Type B pancreatic cell (in vitro differentiated cells): ENCODE data around the gene SLC22A6. TPM values are rescaled to one million over a fixed set of nuclear protein-coding genes. Genes with fewer than 3 reads are reported as not detected.

ENCODE experiments used
- DNase-seq: peaks from one replicate; pipeline ENCODE4 v3.0.0; 2021; ENCODE audit warnings: mixed read lengths; ENCODE audit not compliant: unreplicated experiment; ENCODE audit errors: extremely low spot score
- H3K27ac Mint-ChIP-seq: 2 replicates; pipeline ENCODE4 v1.8.0; 2021; ENCODE audit warnings: mild to moderate bottlenecking, mixed read lengths
- H3K27me3 Mint-ChIP-seq: 2 replicates; pipeline ENCODE4 v1.8.0; 2021; ENCODE audit warnings: mixed read lengths
- H3K36me3 Mint-ChIP-seq: 2 replicates; pipeline ENCODE4 v1.8.0; 2021; ENCODE audit warnings: mixed read lengths
- H3K4me1 Mint-ChIP-seq: one replicate; pipeline ENCODE4 v1.8.0; 2021; ENCODE audit warnings: mixed read lengths; ENCODE audit not compliant: unreplicated experiment
- H3K4me3 Mint-ChIP-seq: 2 replicates; pipeline ENCODE4 v1.8.0; 2021; ENCODE audit warnings: mild to moderate bottlenecking, mixed read lengths
- H3K9me3 Mint-ChIP-seq: 2 replicates; pipeline ENCODE4 v1.8.0; 2021; ENCODE audit warnings: mixed read lengths
- total RNA-seq: library from RNA; stranded (reverse); gene quantifications from 2 replicates; pipeline ENCODE4 v1.2.1, GENCODE V29; 2021; ENCODE audit warnings: low replicate concordance
- TF ChIP-seq, protein P1 (sequence below): fragments of 200-600 bp; sonication (generic); conservative IDR thresholded peaks from 2 replicates; pipeline ENCODE4 v1.5.0; 2021; ENCODE audit warnings: antibody characterized with exemption, mild to moderate bottlenecking

Gene SLC22A6
- total RNA-seq, 1 donor from 2014 or later, result 1.5 TPM

DNA sequence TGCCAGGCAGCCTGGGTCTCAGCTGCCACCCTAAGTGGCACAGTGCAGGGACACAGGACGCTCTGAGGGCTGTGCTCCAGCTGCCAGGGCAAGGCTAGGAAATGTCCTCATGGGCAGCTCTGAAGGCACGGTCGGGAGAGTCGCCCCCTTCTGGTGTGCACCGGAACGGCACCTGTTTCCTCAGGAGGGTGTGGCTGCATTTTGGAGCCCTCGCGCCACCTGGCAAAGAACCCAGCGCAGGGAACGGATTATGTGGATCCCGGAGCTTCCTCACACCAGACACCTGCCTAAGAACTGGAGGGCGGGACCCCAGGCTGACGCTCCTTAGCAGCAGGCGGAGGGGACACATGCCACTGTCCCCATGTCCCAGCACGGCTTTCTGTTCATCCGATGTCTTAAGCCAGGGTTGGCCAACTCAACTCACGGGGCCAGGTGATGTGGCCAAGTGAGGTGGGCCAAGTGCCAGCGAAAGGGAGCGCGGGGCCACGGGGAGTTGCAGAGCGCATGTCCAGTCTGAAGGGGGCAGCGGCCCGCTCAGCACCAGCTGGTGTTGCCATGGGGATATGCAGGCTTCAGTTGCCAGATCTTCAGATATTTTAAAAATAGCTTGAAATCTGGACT is 36.0 kb upstream of the SLC22A6 start:
- DNase-seq, result no peak

DNA sequence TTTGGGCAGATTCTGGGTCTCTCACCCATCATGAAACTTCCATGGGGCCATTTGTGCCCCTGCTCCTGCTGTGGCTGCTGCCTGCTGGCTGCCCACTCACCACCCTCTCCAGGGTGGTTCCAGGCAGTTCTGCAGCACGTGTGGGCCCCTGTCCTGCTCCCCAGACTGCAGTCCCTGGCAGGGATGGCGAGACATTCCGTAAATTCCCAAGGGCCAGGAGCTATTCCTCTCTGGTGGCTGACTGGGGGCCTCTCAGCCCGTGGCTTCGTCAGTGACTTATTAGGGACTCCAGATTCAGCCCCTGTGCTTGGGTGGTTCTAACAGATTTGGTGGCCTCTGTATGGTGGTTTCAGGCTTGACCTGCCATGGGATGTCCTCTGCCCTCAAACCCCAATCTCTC is 34.7 kb upstream of the SLC22A6 start:
- H3K36me3 Mint-ChIP-seq, result no peaks in the 10 kb centered on the region
- no peaks in the 10 kb centered on the region for H3K9me3 Mint-ChIP-seq
- peaks cover 11% of the 10 kb centered on the region for H3K27me3 Mint-ChIP-seq
- H3K27ac Mint-ChIP-seq, result no peak overlapping the region
- TF ChIP-seq, protein P1, sequence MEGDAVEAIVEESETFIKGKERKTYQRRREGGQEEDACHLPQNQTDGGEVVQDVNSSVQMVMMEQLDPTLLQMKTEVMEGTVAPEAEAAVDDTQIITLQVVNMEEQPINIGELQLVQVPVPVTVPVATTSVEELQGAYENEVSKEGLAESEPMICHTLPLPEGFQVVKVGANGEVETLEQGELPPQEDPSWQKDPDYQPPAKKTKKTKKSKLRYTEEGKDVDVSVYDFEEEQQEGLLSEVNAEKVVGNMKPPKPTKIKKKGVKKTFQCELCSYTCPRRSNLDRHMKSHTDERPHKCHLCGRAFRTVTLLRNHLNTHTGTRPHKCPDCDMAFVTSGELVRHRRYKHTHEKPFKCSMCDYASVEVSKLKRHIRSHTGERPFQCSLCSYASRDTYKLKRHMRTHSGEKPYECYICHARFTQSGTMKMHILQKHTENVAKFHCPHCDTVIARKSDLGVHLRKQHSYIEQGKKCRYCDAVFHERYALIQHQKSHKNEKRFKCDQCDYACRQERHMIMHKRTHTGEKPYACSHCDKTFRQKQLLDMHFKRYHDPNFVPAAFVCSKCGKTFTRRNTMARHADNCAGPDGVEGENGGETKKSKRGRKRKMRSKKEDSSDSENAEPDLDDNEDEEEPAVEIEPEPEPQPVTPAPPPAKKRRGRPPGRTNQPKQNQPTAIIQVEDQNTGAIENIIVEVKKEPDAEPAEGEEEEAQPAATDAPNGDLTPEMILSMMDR, result no peak
- H3K4me1 Mint-ChIP-seq, result peaks cover 41% of the 10 kb centered on the region
- DNase-seq, result no peak
- no peak overlapping the region for H3K4me3 Mint-ChIP-seq

More for the DNA sequence above, 36.0 kb upstream of the SLC22A6 start:
- H3K9me3 Mint-ChIP-seq, result no peaks in the 10 kb centered on the region
- H3K36me3 Mint-ChIP-seq, result no peaks in the 10 kb centered on the region
- TF ChIP-seq, protein P1, result peak; percentile 72
- H3K4me3 Mint-ChIP-seq, result no peak overlapping the region
- no peak overlapping the region for H3K27ac Mint-ChIP-seq
- H3K27me3 Mint-ChIP-seq, result peaks cover 7% of the 10 kb centered on the region
- H3K4me1 Mint-ChIP-seq, result peaks cover 34% of the 10 kb centered on the region

DNA sequence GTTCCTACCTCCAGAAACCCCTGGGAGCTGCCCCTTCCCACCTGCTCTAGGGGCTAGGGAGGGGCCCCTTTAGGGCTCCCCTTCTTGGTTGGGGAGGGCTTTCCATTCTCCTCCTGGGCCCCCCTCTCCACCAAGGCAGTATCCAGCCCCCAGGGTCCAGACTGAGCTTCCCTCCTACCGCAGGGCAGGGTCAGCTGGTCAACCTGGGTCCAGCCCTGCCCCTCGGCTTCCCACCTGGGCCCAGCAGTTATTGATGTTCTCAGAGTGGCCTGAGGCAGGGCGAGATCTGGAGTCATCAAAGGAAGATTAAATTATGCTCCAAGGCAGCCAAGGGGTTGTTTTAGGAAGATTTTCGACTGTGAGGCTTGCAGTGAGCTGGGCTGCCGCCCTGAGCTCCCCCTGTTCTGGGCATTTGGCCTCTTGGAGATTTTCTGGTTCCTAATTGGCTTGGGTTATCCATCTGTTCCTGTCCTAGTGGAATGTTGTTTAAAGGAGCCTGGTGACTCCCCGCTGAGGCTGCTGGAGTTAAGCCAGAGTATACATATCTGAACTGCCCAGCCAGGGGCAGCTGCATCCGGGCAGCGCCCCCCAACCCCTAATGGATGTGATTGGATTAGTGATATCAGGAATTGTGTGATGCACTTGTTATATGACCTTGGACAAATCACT is 32.7 kb upstream of the SLC22A6 start:
- no peak for DNase-seq
- Mint-ChIP-seq H3K9me3 (no peaks in the 10 kb centered on the region), H3K4me1 (peaks cover 34% of the 10 kb centered on the region), H3K27ac (peak overlapping the region; percentile 10), H3K27me3 (peaks cover 11% of the 10 kb centered on the region), H3K36me3 (no peaks in the 10 kb centered on the region), H3K4me3 (no peak overlapping the region)
- TF ChIP-seq, protein P1, result no peak

DNA sequence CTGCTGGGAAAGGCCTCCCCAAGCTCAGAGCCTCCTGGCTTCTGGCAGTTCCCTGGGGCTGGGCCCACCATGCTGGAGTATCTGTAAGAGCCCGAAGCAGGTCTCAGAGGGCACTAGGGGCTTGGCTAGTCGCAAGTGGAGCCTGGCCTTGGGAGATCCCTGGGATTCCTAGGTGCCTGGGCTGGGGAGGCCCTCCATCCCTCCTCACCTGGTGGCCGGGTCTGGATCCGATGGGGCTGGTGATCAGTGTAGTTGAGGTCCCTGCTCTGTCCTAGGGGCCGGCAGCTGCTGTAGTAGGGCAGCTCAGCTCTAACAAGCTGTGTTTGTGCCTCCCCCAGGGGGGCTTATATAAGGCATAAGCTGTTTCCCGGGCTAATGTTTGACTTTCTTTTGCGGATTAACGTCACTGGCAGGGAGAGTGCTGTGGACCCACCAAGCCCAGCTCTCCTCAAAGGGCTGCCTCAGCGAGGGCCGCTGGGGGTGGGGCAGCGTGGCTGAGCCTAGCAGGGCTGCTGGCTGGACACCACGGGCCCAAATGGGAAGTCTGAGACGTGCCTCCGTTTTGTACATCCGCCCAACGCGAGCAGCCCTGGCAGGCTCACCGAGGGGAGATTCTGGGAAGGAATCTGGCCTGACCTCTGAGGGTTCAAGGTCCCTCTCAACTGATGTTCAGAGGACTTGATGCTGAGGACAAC is 30.9 kb upstream of the SLC22A6 start, which contains the start of gene SLC22A8:
Gene SLC22A8, minus strand, starts transcription at position 321 of the 695 bp plus-strand sequence. CDS start 883 bp downstream, outside the sequence.
- Mint-ChIP-seq H3K27ac (no peak within 1 kb of the TSS), H3K9me3 (no peaks in the 10 kb centered on the region), H3K27me3 (peaks cover 7% of the 10 kb centered on the region), H3K36me3 (no peaks in the 10 kb centered on the region), H3K4me1 (peaks cover 24% of the 10 kb centered on the region), H3K4me3 (no peak within 1 kb of the TSS)
- TF ChIP-seq, protein P1, result no peak
- DNase-seq, result no peak

DNA sequence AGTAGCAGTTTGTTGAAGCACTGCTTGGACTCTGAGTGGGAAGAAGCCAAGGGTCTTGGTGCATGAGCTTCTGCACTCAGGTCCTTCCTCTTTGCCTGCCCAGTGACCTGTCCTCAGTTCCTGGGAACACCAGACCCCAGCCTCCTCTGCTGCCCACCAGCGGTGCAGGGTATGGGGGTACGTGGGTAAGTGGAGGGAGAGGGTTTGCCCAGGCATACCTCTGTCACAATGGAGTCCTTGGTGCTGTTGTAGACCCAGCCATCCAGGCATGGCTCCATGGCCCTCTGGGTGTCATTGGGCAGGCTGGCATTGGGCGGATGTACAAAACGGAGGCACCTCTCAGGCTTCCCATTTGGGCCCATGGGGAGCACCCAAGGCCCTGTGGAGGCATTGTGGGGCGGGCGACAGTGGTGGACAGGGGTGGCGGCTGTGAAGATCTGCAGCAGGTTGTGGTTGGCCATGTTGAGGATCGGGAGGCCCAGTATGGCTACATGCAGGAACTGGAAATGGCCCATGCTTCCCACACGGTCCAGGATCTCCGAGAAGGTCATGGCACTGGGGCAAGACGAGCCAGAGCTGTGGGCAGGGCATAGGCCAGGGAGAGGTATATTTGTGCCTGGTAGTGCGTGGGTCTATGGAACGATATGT is 29.8 kb upstream of the SLC22A6 start:
- TF ChIP-seq, protein P1, result no peak
- no peak overlapping the region for H3K27ac Mint-ChIP-seq
- H3K4me3 Mint-ChIP-seq, result no peak overlapping the region
- peaks cover 7% of the 10 kb centered on the region for H3K27me3 Mint-ChIP-seq
- H3K36me3 Mint-ChIP-seq, result no peaks in the 10 kb centered on the region
- DNase-seq, result no peak
- H3K4me1 Mint-ChIP-seq, result peaks cover 24% of the 10 kb centered on the region
- H3K9me3 Mint-ChIP-seq, result no peaks in the 10 kb centered on the region
